Neural progenitor cell (in vitro differentiated cells): ENCODE data around the gene LRRC36. TPM values are rescaled to one million over a fixed set of nuclear protein-coding genes. Genes with fewer than 3 reads are reported as not detected.

Experiments
- DNase-seq: peaks from one replicate; pipeline ENCODE4 v3.0.0-alpha.2; 2016; ENCODE audit warnings: low spot score
- H2AFZ ChIP-seq: fragments of 200-600 bp; sonication (generic); replicated peaks from 2 replicates; pipeline ENCODE4 v1.6.1; 2016; ENCODE audit warnings: antibody characterized with exemption
- H3F3A ChIP-seq: fragments of 200-600 bp; sonication (generic); 2 replicates; pipeline ENCODE4 v1.6.1; 2016; ENCODE audit warnings: antibody characterized with exemption, low read depth
- H3K27ac ChIP-seq: fragments of 200-600 bp; sonication (generic); 2 replicates; pipeline ENCODE4 v1.5.1; 2016; ENCODE audit warnings: mild to moderate bottlenecking
- H3K27me3 ChIP-seq: fragments of 200-600 bp; sonication (generic); 2 replicates; pipeline ENCODE4 v1.6.1; 2016; ENCODE audit warnings: mild to moderate bottlenecking, moderate library complexity
- H3K36me3 ChIP-seq: fragments of 200-600 bp; sonication (generic); 2 replicates; pipeline ENCODE4 v1.5.1; 2016
- H3K4me1 ChIP-seq: fragments of 200-600 bp; sonication (generic); 2 replicates; pipeline ENCODE4 v1.6.1; 2016; ENCODE audit warnings: mixed run types
- H3K4me2 ChIP-seq: fragments of 200-600 bp; sonication (generic); 2 replicates; pipeline ENCODE4 v1.6.1; 2016
- H3K4me3 ChIP-seq: fragments of 200-600 bp; sonication (generic); 2 replicates; pipeline ENCODE4 v1.5.1; 2016
- H3K79me2 ChIP-seq: fragments of 200-600 bp; sonication (generic); 2 replicates; pipeline ENCODE4 v1.6.1; 2016; ENCODE audit warnings: low read depth
- H3K9ac ChIP-seq: fragments of 200-600 bp; sonication (generic); 2 replicates; pipeline ENCODE4 v1.6.1; 2016
- H3K9me3 ChIP-seq: fragments of 200-600 bp; sonication (generic); 2 replicates; pipeline ENCODE4 v1.5.1; 2016; ENCODE audit warnings: low read depth
- H4K20me1 ChIP-seq: fragments of 200-600 bp; sonication (generic); 2 replicates; pipeline ENCODE4 v1.6.1; 2016; ENCODE audit warnings: low read depth
- H3K27ac Mint-ChIP-seq: 3 replicates; pipeline ENCODE4 v1.8.0; 2021; ENCODE audit warnings: mixed read lengths
- H3K27me3 Mint-ChIP-seq: 2 replicates; pipeline ENCODE4 v1.8.0; 2022; ENCODE audit warnings: low read depth, mild to moderate bottlenecking, inconsistent platforms, moderate library complexity, mixed read lengths; ENCODE audit not compliant: insufficient read depth
- H3K36me3 Mint-ChIP-seq: 3 replicates; pipeline ENCODE4 v1.8.0; 2021; ENCODE audit warnings: mixed read lengths
- H3K4me1 Mint-ChIP-seq: 3 replicates; pipeline ENCODE4 v1.8.0; 2021; ENCODE audit warnings: mixed read lengths
- H3K4me3 Mint-ChIP-seq: 3 replicates; pipeline ENCODE4 v1.8.0; 2021; ENCODE audit warnings: mild to moderate bottlenecking, moderate library complexity, mixed read lengths
- H3K9me3 Mint-ChIP-seq: 3 replicates; pipeline ENCODE4 v1.8.0; 2020; ENCODE audit warnings: mixed read lengths
- EZH2 ChIP-seq: fragments of 200-600 bp; sonication (generic); IDR thresholded peaks from 2 replicates; pipeline ENCODE4 v1.6.1; 2017; ENCODE audit warnings: antibody characterized with exemption, mild to moderate bottlenecking, moderate library complexity
- EZH2phosphoT487 ChIP-seq: fragments of 200-600 bp; sonication (generic); IDR thresholded peaks from 2 replicates; pipeline ENCODE4 v1.6.1; 2017; ENCODE audit warnings: antibody characterized with exemption
- total RNA-seq: library from RNA; depleted of rRNA; stranded (reverse); fragments of >200 nt; gene quantifications from 2 replicates; pipeline ENCODE4 v1.2.3, GENCODE V29; 2015; ENCODE audit warnings: low replicate concordance
- TF ChIP-seq, protein P1 (sequence below): fragments of 200-600 bp; sonication (generic); IDR thresholded peaks from 2 replicates; pipeline ENCODE4 v1.5.1; 2017; ENCODE audit warnings: antibody characterized with exemption, mild to moderate bottlenecking

The LRRC36 gene
- total RNA-seq, 1 donor from 2014 or later: not detected

DNA sequence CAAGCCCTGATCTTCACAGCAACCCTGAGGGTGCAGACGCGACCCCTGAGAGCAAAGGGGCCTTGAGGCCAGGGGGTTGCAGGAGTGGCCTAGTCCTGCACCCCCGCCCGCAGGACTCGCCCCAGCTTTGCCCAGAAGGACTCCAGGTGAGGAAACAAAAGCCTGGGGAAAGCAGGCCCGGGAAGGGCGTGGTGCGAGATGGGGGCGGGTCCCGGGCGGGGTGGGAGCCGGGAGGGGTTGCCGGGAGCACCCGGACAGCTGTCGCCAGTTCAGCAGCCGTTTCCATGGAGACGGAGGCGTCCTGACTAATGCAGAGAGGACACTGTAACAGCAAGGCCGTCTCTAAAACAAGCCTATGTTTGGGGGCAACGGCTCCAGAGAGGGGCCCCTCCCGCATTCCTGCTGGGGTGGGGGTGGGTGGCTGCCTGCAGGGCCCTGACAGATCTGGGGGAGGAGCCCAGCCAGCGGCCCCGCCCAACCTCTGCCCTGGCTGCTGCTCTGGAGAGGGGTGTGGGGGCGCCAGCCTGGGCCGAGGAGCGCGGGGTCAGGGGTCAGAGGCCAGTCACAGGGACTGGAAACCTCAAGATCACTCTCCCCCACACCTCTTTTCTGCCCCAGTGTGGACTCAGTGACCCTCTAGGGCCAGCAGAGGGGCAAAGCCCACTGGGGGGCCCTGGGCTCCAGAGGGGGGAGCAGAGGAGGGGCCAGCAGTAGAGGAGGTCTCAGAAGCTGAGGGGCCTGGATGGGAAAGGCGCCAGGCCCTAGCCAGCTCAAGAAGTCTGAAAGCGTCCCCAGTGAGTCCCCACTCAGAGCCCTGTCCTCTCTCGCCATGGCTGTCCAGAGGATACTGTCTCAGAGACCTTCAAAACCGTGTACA lies 69.8 kb downstream of the LRRC36 start:
- Histone ChIP-seq H4K20me1 (peaks cover 16% of the 10 kb centered on the region), H3F3A (peaks cover 40% of the 10 kb centered on the region), H3K9me3 (no peaks in the 10 kb centered on the region), H3K9ac (no peak overlapping the region), H3K36me3 (no peaks in the 10 kb centered on the region), H3K27me3 (peaks cover 63% of the 10 kb centered on the region), H3K4me2 (peak overlapping the region; percentile 60), H3K79me2 (no peaks in the 10 kb centered on the region), H3K4me1 (peaks cover 47% of the 10 kb centered on the region), H2AFZ (no peak overlapping the region), H3K4me3 (peak overlapping the region; percentile 22), H3K27ac (no peak overlapping the region)
- peak overlapping the region; percentile 79 for H3K27ac Mint-ChIP-seq
- peak overlapping the region; percentile 71 for H3K4me3 Mint-ChIP-seq
- TF ChIP-seq, protein P1, sequence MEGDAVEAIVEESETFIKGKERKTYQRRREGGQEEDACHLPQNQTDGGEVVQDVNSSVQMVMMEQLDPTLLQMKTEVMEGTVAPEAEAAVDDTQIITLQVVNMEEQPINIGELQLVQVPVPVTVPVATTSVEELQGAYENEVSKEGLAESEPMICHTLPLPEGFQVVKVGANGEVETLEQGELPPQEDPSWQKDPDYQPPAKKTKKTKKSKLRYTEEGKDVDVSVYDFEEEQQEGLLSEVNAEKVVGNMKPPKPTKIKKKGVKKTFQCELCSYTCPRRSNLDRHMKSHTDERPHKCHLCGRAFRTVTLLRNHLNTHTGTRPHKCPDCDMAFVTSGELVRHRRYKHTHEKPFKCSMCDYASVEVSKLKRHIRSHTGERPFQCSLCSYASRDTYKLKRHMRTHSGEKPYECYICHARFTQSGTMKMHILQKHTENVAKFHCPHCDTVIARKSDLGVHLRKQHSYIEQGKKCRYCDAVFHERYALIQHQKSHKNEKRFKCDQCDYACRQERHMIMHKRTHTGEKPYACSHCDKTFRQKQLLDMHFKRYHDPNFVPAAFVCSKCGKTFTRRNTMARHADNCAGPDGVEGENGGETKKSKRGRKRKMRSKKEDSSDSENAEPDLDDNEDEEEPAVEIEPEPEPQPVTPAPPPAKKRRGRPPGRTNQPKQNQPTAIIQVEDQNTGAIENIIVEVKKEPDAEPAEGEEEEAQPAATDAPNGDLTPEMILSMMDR: no peak
- no peak for TF ChIP-seq EZH2phosphoT487
- no peak for TF ChIP-seq EZH2
- DNase-seq: peak; percentile 97
- no peaks in the 10 kb centered on the region for H3K9me3 Mint-ChIP-seq
- H3K27me3 Mint-ChIP-seq: peaks cover 15% of the 10 kb centered on the region
- peaks cover 35% of the 10 kb centered on the region for H3K4me1 Mint-ChIP-seq
- no peaks in the 10 kb centered on the region for H3K36me3 Mint-ChIP-seq

DNA sequence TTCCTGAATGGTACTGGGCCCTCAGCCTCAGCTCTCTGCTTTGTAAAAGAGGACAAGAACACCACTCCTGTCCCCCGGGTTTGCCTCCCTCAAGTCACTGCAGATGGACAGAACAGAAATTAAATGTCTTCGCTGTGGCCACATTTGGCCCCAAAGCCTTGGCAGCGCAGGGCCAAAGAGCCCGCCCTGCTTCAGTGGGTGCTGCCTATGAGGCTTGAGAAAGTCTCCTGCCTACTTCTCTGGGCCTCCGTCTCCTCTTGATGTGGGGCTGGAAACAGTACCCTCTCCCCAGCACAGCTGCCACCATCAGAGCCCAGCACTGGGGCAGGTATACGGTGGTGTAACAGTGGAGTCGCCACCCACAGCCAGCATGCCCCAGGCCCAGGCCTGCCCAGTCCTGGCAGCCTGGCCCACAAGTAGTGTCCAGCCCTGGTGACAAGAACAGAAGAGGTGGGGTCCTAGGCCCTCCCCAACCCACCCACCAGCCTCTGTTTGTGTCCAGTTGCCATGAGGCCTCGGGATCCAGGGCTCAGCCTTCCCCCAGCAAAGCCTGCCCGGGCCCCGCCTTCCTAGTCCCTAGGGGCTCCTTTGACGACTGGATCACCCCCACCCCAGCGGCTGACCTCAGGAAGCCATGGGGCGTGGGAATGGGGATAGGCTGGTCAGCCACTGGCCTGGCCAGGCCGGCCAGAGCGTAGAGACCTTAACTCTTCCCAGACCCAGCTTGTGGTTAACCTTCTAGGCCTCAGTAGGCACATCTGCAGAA lies 70.6 kb downstream of the LRRC36 start:
- H3K79me2 ChIP-seq: no peaks in the 10 kb centered on the region
- no peak overlapping the region for H3K27ac ChIP-seq
- no peak for TF ChIP-seq EZH2
- TF ChIP-seq EZH2phosphoT487: no peak
- TF ChIP-seq, protein P1: no peak
- DNase-seq: no peak
- no peak overlapping the region for H3K9ac ChIP-seq
- H2AFZ ChIP-seq: no peak overlapping the region
- peak overlapping the region; percentile 60 for H3K4me2 ChIP-seq
- peak overlapping the region; percentile 71 for H3K4me3 Mint-ChIP-seq
- H3K27me3 ChIP-seq: peaks cover 55% of the 10 kb centered on the region
- H3F3A ChIP-seq: peaks cover 40% of the 10 kb centered on the region
- no peaks in the 10 kb centered on the region for H3K36me3 Mint-ChIP-seq
- H4K20me1 ChIP-seq: peaks cover 16% of the 10 kb centered on the region
- H3K9me3 Mint-ChIP-seq: no peaks in the 10 kb centered on the region
- peaks cover 15% of the 10 kb centered on the region for H3K27me3 Mint-ChIP-seq
- peak overlapping the region; percentile 79 for H3K27ac Mint-ChIP-seq
- H3K36me3 ChIP-seq: no peaks in the 10 kb centered on the region
- no peaks in the 10 kb centered on the region for H3K9me3 ChIP-seq
- no peak overlapping the region for H3K4me3 ChIP-seq
- peaks cover 47% of the 10 kb centered on the region for H3K4me1 ChIP-seq
- peaks cover 27% of the 10 kb centered on the region for H3K4me1 Mint-ChIP-seq

DNA sequence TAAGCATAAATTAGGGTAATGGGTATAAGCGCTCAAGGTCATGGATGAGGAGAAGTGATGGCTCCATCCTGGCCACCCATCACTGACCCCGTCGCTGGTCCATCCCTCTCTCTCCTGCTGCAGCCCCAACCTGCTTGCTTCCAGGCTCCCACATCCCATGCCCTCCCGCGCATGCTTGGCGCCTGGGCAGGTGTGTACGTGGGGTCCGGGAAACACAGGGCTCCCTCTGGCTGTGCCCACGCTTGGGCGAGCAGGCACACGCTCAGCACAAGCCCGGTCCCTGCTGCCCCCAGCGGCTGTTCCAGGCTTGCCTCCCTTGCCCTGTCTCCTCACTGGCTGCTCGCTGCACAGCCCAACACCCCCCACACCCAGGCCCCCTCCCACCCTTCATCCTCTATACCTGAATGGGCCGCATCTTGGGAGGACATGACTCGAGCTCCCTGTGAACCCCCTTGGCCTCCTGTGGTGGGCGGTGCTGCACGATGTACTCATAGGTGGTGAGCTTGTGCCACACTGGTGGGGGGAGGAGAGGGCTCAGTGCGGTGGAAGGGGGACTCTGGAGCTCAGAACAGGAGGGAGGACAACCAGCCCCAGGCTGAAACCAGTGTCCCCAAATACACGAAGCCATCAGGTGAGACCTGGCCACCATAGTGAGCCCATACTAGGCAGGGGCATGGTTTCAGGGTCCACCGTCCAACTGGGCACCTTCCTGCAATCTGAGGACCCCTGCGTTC lies 71.4 kb downstream of the LRRC36 start:
- Mint-ChIP-seq H3K27me3 (peaks cover 15% of the 10 kb centered on the region), H3K36me3 (no peaks in the 10 kb centered on the region)
- no peak for TF ChIP-seq EZH2phosphoT487
- TF ChIP-seq, protein P1: no peak

More for the DNA sequence above, 71.4 kb downstream of the LRRC36 start:
- H3K79me2 ChIP-seq: no peaks in the 10 kb centered on the region
- H2AFZ ChIP-seq: no peak overlapping the region
- no peaks in the 10 kb centered on the region for H3K9me3 ChIP-seq
- H3K4me3 Mint-ChIP-seq: no peak overlapping the region
- peaks cover 36% of the 10 kb centered on the region for H3F3A ChIP-seq
- no peak for DNase-seq
- H3K4me1 Mint-ChIP-seq: peaks cover 22% of the 10 kb centered on the region
- H3K9me3 Mint-ChIP-seq: no peaks in the 10 kb centered on the region
- H3K9ac ChIP-seq: no peak overlapping the region
- no peak overlapping the region for H3K27ac Mint-ChIP-seq
- no peak overlapping the region for H3K4me2 ChIP-seq
- H3K27ac ChIP-seq: no peak overlapping the region
- H3K27me3 ChIP-seq: peaks cover 47% of the 10 kb centered on the region
- H3K4me3 ChIP-seq: no peak overlapping the region
- peaks cover 16% of the 10 kb centered on the region for H4K20me1 ChIP-seq
- H3K36me3 ChIP-seq: no peaks in the 10 kb centered on the region
- H3K4me1 ChIP-seq: peaks cover 44% of the 10 kb centered on the region
